Endometrium (tissue), 2 donors: ENCODE measurements around the gene SLC38A2.

Experiments
- FAIRE-seq: peaks from 2 replicates; lab custom pipeline; 2012; peaks lifted over from hg19 to GRCh38; lab: Jason Lieb, UNC
- donor health status: control.
- donor health status: control.

Gene SLC38A2

GRCh38 chr12:46374310-46374709 is 1.7 kb upstream of the SLC38A2 start:
- no peak for FAIRE-seq

- FAIRE-seq, result no peak
Observed at GRCh38 chr12:46373301-46374296, 1.0 kb upstream of the SLC38A2 start.

GRCh38 chr12:46371718-46372543 is 642 bp downstream of the SLC38A2 start:
- no peak for FAIRE-seq

- no peak for FAIRE-seq
Observed at GRCh38 chr12:46370792-46371717, 1.5 kb downstream of the SLC38A2 start.

GRCh38 chr12:46370380-46370734 is 2.2 kb downstream of the SLC38A2 start:
- FAIRE-seq, result no peak

- FAIRE-seq, result no peak
Observed at GRCh38 chr12:46369474-46370379, 2.8 kb downstream of the SLC38A2 start.

- no peak for FAIRE-seq
Observed at GRCh38 chr12:46369095-46369473, 3.5 kb downstream of the SLC38A2 start.

GRCh38 chr12:46368684-46369083 is 3.9 kb downstream of the SLC38A2 start:
- FAIRE-seq, result no peak

- FAIRE-seq, result no peak
Observed at GRCh38 chr12:46368138-46368537, 4.4 kb downstream of the SLC38A2 start.

GRCh38 chr12:46367351-46368029 is 5.1 kb downstream of the SLC38A2 start:
- no peak for FAIRE-seq

- no peak for FAIRE-seq
Observed at GRCh38 chr12:46366771-46367170, 5.8 kb downstream of the SLC38A2 start.

GRCh38 chr12:46365951-46366379 is 6.6 kb downstream of the SLC38A2 start:
- FAIRE-seq, result no peak

- FAIRE-seq, result no peak
Observed at GRCh38 chr12:46364777-46365580, 7.6 kb downstream of the SLC38A2 start.

GRCh38 chr12:46364300-46364696 is 8.3 kb downstream of the SLC38A2 start:
- no peak for FAIRE-seq

GRCh38 chr12:46363582-46364299 is 8.8 kb downstream of the SLC38A2 start:
- no peak for FAIRE-seq

GRCh38 chr12:46362895-46363581 is 9.5 kb downstream of the SLC38A2 start:
- FAIRE-seq, result no peak

GRCh38 chr12:46361667-46362034 is 10.9 kb downstream of the SLC38A2 start:
- FAIRE-seq, result no peak
